HG02981 (cell line): ENCODE measurements around the gene SCGB1D1.

Experiments used
- ATAC-seq: cut with Tn5 transposase; IDR thresholded peaks from one replicate; pipeline ENCODE4 v1.9.1; 2021; ENCODE audit warnings: mild to moderate bottlenecking, moderate library complexity; ENCODE audit not compliant: unreplicated experiment

SCGB1D1 gene

DNA sequence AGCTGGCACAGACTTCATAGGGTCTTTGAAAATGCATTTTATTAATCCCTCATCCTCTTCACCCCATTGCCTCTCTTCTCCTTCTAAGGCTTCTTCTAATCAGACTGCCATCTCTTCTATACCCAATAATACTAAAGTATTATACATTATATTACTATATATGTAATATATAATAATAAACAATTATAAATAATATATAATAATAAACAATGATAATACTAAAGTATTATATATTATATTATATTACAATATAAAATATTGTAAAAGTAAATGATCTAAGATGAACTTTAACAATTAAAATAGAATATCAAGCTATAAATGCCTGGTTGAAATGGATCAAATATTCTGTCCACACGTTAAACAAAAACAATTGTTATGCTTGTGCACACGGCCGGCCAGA, 31.5 kb downstream of the SCGB1D1 start:
- ATAC-seq = no peak

DNA sequence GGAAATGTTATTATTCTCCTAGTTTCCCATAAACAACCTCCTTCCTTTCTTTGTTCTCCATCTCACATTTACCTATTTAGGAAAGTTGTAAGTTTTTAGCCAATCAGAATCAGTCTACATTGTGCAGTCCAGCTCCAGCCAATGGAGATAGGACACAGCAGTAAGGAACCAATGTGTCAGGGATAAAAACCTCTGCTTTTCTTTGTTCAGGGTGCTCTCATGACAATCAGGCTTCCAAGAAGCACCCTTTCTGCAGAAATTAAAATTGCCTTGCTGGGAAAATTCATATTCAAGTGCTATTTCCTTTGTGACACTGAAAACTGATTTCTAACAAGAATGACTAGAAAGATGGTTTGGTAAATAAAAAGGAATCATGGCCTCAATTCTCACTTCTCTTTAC, 33.1 kb downstream of the SCGB1D1 start:
- ATAC-seq = no peak

DNA sequence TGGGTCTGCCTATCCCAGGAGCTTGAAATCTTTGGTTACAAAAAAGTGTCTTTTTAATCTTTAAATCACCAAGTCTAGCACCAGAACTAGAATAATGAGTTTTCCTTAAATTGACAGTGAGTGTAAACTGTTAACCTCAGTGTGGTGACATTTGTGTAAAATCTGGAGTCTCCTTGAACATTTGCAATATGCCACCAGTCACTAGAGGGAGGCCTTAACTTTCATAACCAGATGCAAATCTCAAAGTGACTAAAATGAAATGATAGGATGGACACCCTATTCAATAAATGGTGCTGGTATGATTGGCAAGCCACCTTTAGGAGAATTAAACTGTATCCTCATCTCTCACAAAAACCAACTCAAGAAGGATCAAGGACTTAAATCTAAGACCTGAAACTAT, 43.7 kb downstream of the SCGB1D1 start:
- ATAC-seq = no peak

DNA sequence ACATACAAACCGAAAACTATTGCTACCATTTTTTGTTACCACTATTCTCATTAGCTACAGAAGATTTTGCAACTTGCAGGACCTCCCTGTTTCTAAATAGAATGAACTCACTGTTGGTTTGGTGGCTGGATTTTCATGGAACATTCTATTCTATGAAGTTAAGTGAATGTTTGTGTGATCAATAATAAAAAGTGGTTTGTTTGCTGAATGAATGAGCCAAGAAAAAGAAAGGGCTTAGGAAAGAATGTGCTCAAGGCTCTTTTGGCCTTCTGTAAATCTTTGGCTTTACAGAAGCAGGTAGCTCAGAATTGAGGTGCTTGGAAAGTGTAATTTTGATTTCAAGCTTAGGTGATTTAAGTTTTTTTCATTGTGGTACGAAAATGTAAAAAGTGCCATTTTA, 46.2 kb downstream of the SCGB1D1 start:
- no peak for ATAC-seq

DNA sequence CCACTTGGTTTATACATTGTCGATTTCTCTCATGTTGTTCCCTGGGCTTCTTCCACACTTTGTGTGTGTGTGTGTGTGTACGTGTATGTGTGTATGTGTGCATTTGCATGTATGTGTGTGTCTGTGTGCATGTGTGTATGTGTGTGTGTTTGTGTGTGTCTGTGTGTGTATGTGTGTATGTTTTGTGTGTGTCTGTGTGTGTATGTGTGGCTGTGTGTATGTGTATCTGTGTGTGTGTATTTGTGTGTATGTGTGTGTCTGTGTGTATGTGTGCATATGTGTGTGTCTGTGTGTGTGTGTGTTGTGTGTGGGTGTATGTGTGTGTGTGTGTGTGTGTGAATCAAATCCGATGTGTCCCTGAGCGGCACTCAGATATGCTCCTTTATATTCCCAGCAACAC, 47.5 kb downstream of the SCGB1D1 start:
- no peak for ATAC-seq

DNA sequence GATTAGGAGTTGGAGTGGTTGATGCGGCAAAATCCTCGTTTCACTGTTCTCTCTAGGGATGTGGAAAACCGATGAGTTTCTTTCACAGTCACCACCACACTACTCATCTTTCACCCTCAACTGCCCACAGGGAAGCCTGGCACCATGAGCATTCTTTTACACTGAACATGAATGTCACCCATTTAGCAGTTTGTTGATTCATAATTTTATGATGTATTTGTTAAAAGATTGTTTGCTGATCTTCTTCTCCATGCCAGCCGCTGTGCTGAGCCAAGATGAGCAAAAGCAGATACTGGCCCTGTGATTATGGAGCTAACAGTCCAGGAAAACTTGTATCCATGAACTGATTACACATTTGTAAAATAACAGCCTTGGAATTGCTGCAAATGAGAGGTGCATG, 48.1 kb downstream of the SCGB1D1 start:
- no peak for ATAC-seq

DNA sequence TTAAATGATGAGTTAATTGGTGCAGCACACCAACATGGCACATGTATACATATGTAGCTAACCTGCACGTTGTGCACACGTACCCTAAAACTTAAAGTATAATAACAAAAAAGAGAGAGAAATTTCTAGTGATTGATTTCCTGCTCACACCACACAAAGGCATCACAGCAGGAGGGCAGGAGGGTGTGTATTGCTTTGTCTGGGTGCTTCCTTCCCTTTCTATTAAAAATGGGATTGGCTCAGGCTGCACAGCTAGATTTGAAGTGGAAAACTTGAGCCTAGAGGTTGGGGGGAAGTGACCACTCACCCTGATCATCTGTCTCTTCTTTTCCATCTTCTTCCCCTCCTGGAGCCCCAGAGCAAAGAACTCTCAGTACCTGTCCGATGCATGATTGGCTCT, 51.1 kb downstream of the SCGB1D1 start:
- ATAC-seq = no peak

DNA sequence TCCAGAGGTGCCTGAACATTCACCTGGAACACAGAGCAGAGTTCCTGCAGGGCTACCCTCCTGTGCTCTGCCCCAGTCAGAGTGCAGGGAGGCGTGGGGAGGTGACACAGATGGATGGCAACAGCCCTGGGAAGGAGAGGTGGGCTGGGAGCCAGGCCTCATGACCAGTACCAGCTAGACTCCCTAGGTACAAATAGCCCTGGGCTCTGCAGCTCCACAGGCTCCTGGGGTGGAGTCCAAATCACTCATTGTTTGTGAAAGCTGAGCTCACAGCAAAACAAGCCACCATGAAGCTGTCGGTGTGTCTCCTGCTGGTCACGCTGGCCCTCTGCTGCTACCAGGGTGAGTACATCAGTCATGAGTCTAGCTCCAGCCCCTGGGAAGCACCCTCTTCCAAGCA, 52.0 kb downstream of the SCGB1D1 start, which contains the start of gene SCGB1D2:
Gene SCGB1D2 (plus strand): TSS at position 219 of the 400 bp plus-strand sequence. CDS start 69 bp downstream, at position 288.
- ATAC-seq = no peak
